Measurements from ENCODE around the gene KCTD5.
A peak's percentile ranks its signal among the peaks of the same experiment; 100 is the strongest.

The KCTD5 gene

GRCh38 chr16:2755158-2755557 lies 72.8 kb downstream of the KCTD5 start:
- no peak overlapping the region for H3K4me3 ChIP-seq (IDR thresholded peaks at IDR 0.05; ENCODE audit: insufficient read depth, low read depth, low read length)
- peaks cover 49% of the 10 kb centered on the region for H4K20me1 ChIP-seq (ENCODE audit: insufficient read depth)
- peaks cover 32% of the 10 kb centered on the region for H3K36me3 ChIP-seq (ENCODE audit: insufficient read depth)
- peak overlapping the region; percentile 2; the same call in 1 of the 2 replicates for H3K27ac ChIP-seq
- peak overlapping the region; percentile 87 for H3K4me2 ChIP-seq
- H3K79me2 ChIP-seq (ENCODE audit: insufficient read depth, low read depth) = peaks cover 73% of the 10 kb centered on the region
- no peak for TF ChIP-seq CTCF (conservative IDR thresholded peaks at IDR 0.05; ENCODE audit: low read depth, low read length)
- no peak overlapping the region for H3K9ac ChIP-seq
- no peak overlapping the region for H2AFZ ChIP-seq (ENCODE audit: low read depth)
- no peaks in the 10 kb centered on the region for H3K27me3 ChIP-seq (ENCODE audit: insufficient read depth, low read depth)
- peaks cover 29% of the 10 kb centered on the region for H3K4me1 ChIP-seq (ENCODE audit: low read depth, poor library complexity, severe bottlenecking)

GRCh38 chr16:2756288-2757015 lies 74.1 kb downstream of the KCTD5 start:
- H3K4me1 ChIP-seq (ENCODE audit: low read depth, poor library complexity, severe bottlenecking) = peaks cover 26% of the 10 kb centered on the region
- no peaks in the 10 kb centered on the region for H3K27me3 ChIP-seq (ENCODE audit: insufficient read depth, low read depth)
- no peak overlapping the region for H3K4me2 ChIP-seq
- no peak overlapping the region for H2AFZ ChIP-seq (ENCODE audit: low read depth)
- H3K36me3 ChIP-seq (ENCODE audit: insufficient read depth) = peaks cover 45% of the 10 kb centered on the region
- peaks cover 49% of the 10 kb centered on the region for H4K20me1 ChIP-seq (ENCODE audit: insufficient read depth)
- H3K9ac ChIP-seq = no peak overlapping the region
- no peak for TF ChIP-seq CTCF (conservative IDR thresholded peaks at IDR 0.05; ENCODE audit: low read depth, low read length)
- H3K27ac ChIP-seq = no peak overlapping the region
- no peak overlapping the region for H3K4me3 ChIP-seq (IDR thresholded peaks at IDR 0.05; ENCODE audit: insufficient read depth, low read depth, low read length)
- peaks cover 86% of the 10 kb centered on the region for H3K79me2 ChIP-seq (ENCODE audit: insufficient read depth, low read depth)

GRCh38 chr16:2757344-2757743 lies 75.0 kb downstream of the KCTD5 start:
- Histone ChIP-seq H3K27me3 (ENCODE audit: insufficient read depth, low read depth) (no peaks in the 10 kb centered on the region), H3K4me2 (no peak overlapping the region), H3K9ac (no peak overlapping the region), H3K27ac (no peak overlapping the region), H3K36me3 (ENCODE audit: insufficient read depth) (peaks cover 54% of the 10 kb centered on the region), H3K79me2 (ENCODE audit: insufficient read depth, low read depth) (peaks cover 95% of the 10 kb centered on the region), H2AFZ (ENCODE audit: low read depth) (no peak overlapping the region), H3K4me3 (IDR thresholded peaks at IDR 0.05; ENCODE audit: insufficient read depth, low read depth, low read length) (no peak overlapping the region), H3K4me1 (ENCODE audit: low read depth, poor library complexity, severe bottlenecking) (peaks cover 21% of the 10 kb centered on the region), H4K20me1 (ENCODE audit: insufficient read depth) (peaks cover 49% of the 10 kb centered on the region)
- TF ChIP-seq CTCF (conservative IDR thresholded peaks at IDR 0.05; ENCODE audit: low read depth, low read length) = no peak
